Loucy (cell line): Measurements from ENCODE around the gene PRR15L.

Experiments
- H2AFZ ChIP-seq: fragments of 200-600 bp; sonication (generic); 2 replicates; pipeline ENCODE4 v1.6.0; 2016; ENCODE audit warnings: antibody characterized with exemption, mild to moderate bottlenecking, low read length, moderate library complexity
- H3F3A ChIP-seq: fragments of 200-600 bp; 2 replicates; pipeline ENCODE4 v1.6.0; 2016; ENCODE audit warnings: antibody characterized with exemption, low read depth, mild to moderate bottlenecking
- H3K27me3 ChIP-seq: fragments of 200-600 bp; sonication (generic); 2 replicates; pipeline ENCODE4 v1.6.1; 2014; ENCODE audit warnings: low read length, mild to moderate bottlenecking; ENCODE audit not compliant: insufficient read depth, poor library complexity, severe bottlenecking
- H3K36me3 ChIP-seq: fragments of 200-600 bp; sonication (generic); 2 replicates; pipeline ENCODE4 v1.6.1; 2016; ENCODE audit warnings: low read length; ENCODE audit not compliant: insufficient read depth
- H3K4me1 ChIP-seq: fragments of 200-600 bp; sonication (generic); 2 replicates; pipeline ENCODE4 v1.5.1; 2014; ENCODE audit warnings: low read length, mild to moderate bottlenecking; ENCODE audit not compliant: insufficient read depth, poor library complexity, severe bottlenecking
- H3K4me2 ChIP-seq: fragments of 200-600 bp; sonication (generic); 2 replicates; pipeline ENCODE4 v1.6.0; 2014; ENCODE audit warnings: antibody characterized with exemption, low read length, low read depth, mild to moderate bottlenecking; ENCODE audit not compliant: poor library complexity, severe bottlenecking
- H3K4me3 ChIP-seq: fragments of 200-600 bp; sonication (generic); 2 replicates; pipeline ENCODE4 v1.5.1; 2014; ENCODE audit warnings: low read length, mild to moderate bottlenecking, mixed read lengths; ENCODE audit not compliant: poor library complexity, severe bottlenecking
- H3K79me2 ChIP-seq: fragments of 200-600 bp; sonication (generic); 2 replicates; pipeline ENCODE4 v1.6.1; 2014; ENCODE audit warnings: low read length; ENCODE audit not compliant: insufficient read depth
- H3K9ac ChIP-seq: fragments of 200-600 bp; sonication (generic); 2 replicates; pipeline ENCODE4 v1.6.0; 2014; ENCODE audit warnings: mild to moderate bottlenecking, low read depth, low read length, moderate library complexity; ENCODE audit not compliant: poor library complexity, severe bottlenecking
- H3K9me2 ChIP-seq: fragments of 200-600 bp; sonication (generic); replicated peaks from 2 replicates; pipeline ENCODE4 v1.6.1; 2016; ENCODE audit warnings: low read depth, low read length, mixed read lengths
- H3K9me3 ChIP-seq: fragments of 200-600 bp; sonication (generic); 2 replicates; pipeline ENCODE4 v1.6.1; 2014; ENCODE audit warnings: mild to moderate bottlenecking, antibody characterized with exemption, low read length, low read depth; ENCODE audit not compliant: insufficient read depth
- H4K20me1 ChIP-seq: fragments of 200-600 bp; sonication (generic); 2 replicates; pipeline ENCODE4 v1.6.0; 2014; ENCODE audit warnings: antibody characterized with exemption, low read length, mild to moderate bottlenecking; ENCODE audit not compliant: insufficient read depth, poor library complexity, severe bottlenecking
- CTCF ChIP-seq: fragments of 200-600 bp; sonication (generic); conservative IDR thresholded peaks from 2 replicates; pipeline ENCODE4 v1.5.1; 2014; ENCODE audit warnings: mild to moderate bottlenecking, antibody characterized with exemption, low read length
- EZH2phosphoT487 ChIP-seq: fragments of 200-600 bp; IDR thresholded peaks from 2 replicates; pipeline ENCODE4 v1.6.1; 2018; ENCODE audit warnings: antibody characterized with exemption, mild to moderate bottlenecking, moderate library complexity, borderline replicate concordance

PRR15L gene

DNA sequence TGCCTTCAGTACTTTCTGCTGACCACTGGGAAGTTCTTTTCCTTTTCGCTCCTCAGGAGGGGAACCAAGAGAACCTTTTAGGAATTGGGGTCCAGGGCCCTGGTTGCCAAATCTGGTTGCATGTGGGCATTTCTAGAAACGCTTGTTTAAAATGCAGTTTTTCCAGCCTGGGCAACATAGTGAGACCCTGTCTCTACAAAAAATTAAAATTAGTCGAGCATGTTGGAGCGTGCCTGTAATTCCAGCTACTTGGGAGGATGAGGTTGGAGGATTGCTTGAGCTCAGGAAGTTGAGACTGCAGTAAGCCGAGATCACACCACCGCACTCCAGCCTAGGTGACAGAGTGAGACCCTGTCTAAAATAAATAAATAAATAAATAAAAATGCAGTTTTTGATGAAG is 15.1 kb downstream of the PRR15L start:
- Histone ChIP-seq H3K4me2 (peak overlapping the region; percentile 86), H3F3A (no peaks in the 10 kb centered on the region), H3K27me3 (no peaks in the 10 kb centered on the region), H3K9ac (peak overlapping the region; percentile 75), H3K9me2 (no peaks in the 10 kb centered on the region), H2AFZ (no peak overlapping the region), H3K9me3 (no peaks in the 10 kb centered on the region), H4K20me1 (no peaks in the 10 kb centered on the region), H3K79me2 (peaks cover 12% of the 10 kb centered on the region), H3K4me3 (peak overlapping the region; percentile 80), H3K4me1 (peaks cover 20% of the 10 kb centered on the region), H3K36me3 (no peaks in the 10 kb centered on the region)
- no peak for TF ChIP-seq EZH2phosphoT487
- no peak for TF ChIP-seq CTCF

- H3K27me3 ChIP-seq, result no peaks in the 10 kb centered on the region
- peaks cover 12% of the 10 kb centered on the region for H3K79me2 ChIP-seq
- no peaks in the 10 kb centered on the region for H3K9me3 ChIP-seq
- peaks cover 18% of the 10 kb centered on the region for H3K4me1 ChIP-seq
- no peaks in the 10 kb centered on the region for H3K36me3 ChIP-seq
- TF ChIP-seq EZH2phosphoT487, result no peak
- no peak for TF ChIP-seq CTCF
- H3K4me2 ChIP-seq, result peak overlapping the region; percentile 86
- peak overlapping the region; percentile 82 for H2AFZ ChIP-seq
- H3K4me3 ChIP-seq, result peak overlapping the region; percentile 80
- peak overlapping the region; percentile 75 for H3K9ac ChIP-seq
- no peaks in the 10 kb centered on the region for H4K20me1 ChIP-seq
- no peaks in the 10 kb centered on the region for H3K9me2 ChIP-seq
- H3F3A ChIP-seq, result no peaks in the 10 kb centered on the region
Observed at GRCh38 chr17:47942096-47942510, 15.6 kb downstream of the PRR15L start.

GRCh38 chr17:47941246-47942095 is 16.2 kb downstream of the PRR15L start, which contains the start of gene PNPO:
TSS of gene PNPO (plus strand) at chr17:47941571. CDS start at chr17:47941676, 105 bp downstream.
- Histone ChIP-seq H3K9me3 (no peaks in the 10 kb centered on the region), H3K9ac (peak within 1 kb of the TSS; percentile 75), H3K9me2 (no peaks in the 10 kb centered on the region), H3K27me3 (no peaks in the 10 kb centered on the region), H3K4me2 (peak within 1 kb of the TSS; percentile 86), H3K4me1 (peaks cover 17% of the 10 kb centered on the region), H3K4me3 (peak within 1 kb of the TSS; percentile 80), H3K36me3 (no peaks in the 10 kb centered on the region), H2AFZ (peak within 1 kb of the TSS; percentile 82), H3K79me2 (peaks cover 12% of the 10 kb centered on the region), H4K20me1 (no peaks in the 10 kb centered on the region), H3F3A (no peaks in the 10 kb centered on the region)
- TF ChIP-seq CTCF (no peak), EZH2phosphoT487 (no peak)
